Psoas muscle (tissue), 8 donors: ENCODE measurements around the gene C2orf78. TPM values are rescaled to one million over a fixed set of nuclear protein-coding genes. Genes with fewer than 3 reads are reported as not detected.

Experiments
- ATAC-seq, 4 donors: fragments of 200-7000 bp; cut with Tn5 transposase; one replicate each; pipeline ENCODE4 v1.9.1; 2020; ENCODE audit warnings: moderate library complexity in 3 of 4, mild to moderate bottlenecking in 2 of 4
- DNase-seq, 2 donors: peaks; one replicate each; pipeline ENCODE4 v3.0.0-alpha.2; 2020
- H3K27ac ChIP-seq: fragments of 200-600 bp; one replicate; pipeline ENCODE4 v1.8.0; 2022
- H3K27me3 ChIP-seq, 3 donors: fragments of 200-600 bp in 1 of 3; one replicate each; pipeline versions ENCODE4 v1.6.1 to v1.8.0; 2013 to 2022; ENCODE audit warnings: low read length in 2 of 3, mild to moderate bottlenecking in 2 of 3, moderate library complexity in 1 of 3; ENCODE audit not compliant: insufficient read depth in 3 of 3
- H3K36me3 ChIP-seq, 2 donors: fragments of 200-600 bp in 1 of 2; one replicate each; pipeline versions ENCODE4 v1.6.1 to v1.8.0; 2013 to 2022; ENCODE audit warnings: low read depth in 1 of 2, mild to moderate bottlenecking in 1 of 2, moderate library complexity in 1 of 2; ENCODE audit not compliant: insufficient read depth in 1 of 2
- H3K4me1 ChIP-seq: fragments of 200-600 bp; one replicate; pipeline ENCODE4 v1.8.0; 2022
- H3K4me3 ChIP-seq: fragments of 200-600 bp; one replicate; pipeline ENCODE4 v1.8.0; 2022; ENCODE audit warnings: mild to moderate bottlenecking
- H3K9me3 ChIP-seq: fragments of 200-600 bp; one replicate; pipeline ENCODE4 v1.8.0; 2022
- WGBS, 3 donors: extraction: QIAGEN DNeasy Blood & Tissue Kit; methylation state at CpG; one replicate each; pipeline versions ENCODE4 v1.1.6 to v1.1.7; 2013; 5-methylcytosine and 5-hydroxymethylcytosine counted together
- intact Hi-C, 2 donors: fragments of 100-400 bp; cut with DNase I; formaldehyde crosslinking; loops; one replicate each; pipeline versions ENCODE4 v1.11.0 to v1.14.2; 2022
- polyA plus RNA-seq, 3 donors: library from polyadenylated mRNA; stranded (reverse); fragments of 200-250 nt; gene quantifications; one replicate each; pipeline ENCODE4 v1.2.3, GENCODE V29; 2013
- total RNA-seq, 4 donors: library from RNA; stranded (reverse); fragmentation: NEBNext Ultra II Directional in 2 of 4; extraction: Animal tissue kit (Norgen Biotek cat#: 25700) in 2 of 4; gene quantifications; one replicate each; pipeline versions ENCODE4 v1.2.1 to v1.2.4, GENCODE V29; 2021 to 2023
- TF ChIP-seq, protein P1 (sequence below): fragments of 200-600 bp; IDR thresholded peaks from one replicate; pipeline ENCODE4 v1.8.0; 2022; ENCODE audit warnings: antibody characterized with exemption
- donor health status: healthy with polysubstance abuse.
- donor health status: DM: no; HTN: no; CAD: no; lungs with moderate emphysema.
- donor health status: Bipolar disorder and iron deficiency.
- donor health status: healthy.
- donor health status: DM: yes; HTN: yes; CAD: no.
- donor health status: DM: no; HTN: no; CAD: no.
- donor health status: DM: no; HTN: no; CAD: no.
- donor health status: DM: yes; HTN: yes; CAD: no.

The C2orf78 gene
- total and polyA plus RNA-seq, 7 donors: not detected

DNA sequence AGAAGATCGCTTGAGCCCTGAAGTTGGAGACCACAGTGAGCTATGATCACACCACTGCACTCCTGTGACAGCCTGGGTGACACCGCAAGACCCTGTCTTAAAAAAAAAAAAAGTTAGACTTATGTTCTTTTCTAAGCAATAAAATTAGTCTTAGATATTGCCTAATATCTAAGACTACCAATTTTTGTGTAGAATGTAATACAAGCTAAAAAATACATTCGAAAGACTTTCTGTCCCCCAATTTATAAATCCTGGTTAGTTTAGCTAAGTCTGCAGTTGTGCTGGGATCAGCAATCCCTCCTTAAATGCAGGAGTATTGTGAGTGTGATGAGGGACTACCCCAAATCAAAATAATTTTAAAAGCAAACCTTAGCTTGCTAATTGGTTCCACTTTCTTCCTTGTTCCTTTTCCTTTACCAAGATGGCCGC lies 44.4 kb downstream of the C2orf78 start:
- WGBS, 3 donors: 59 to 63% (median 62%) methylated on average over 4 of the region's 4 CpGs
- ATAC-seq (no peak), DNase-seq (no peak)
- no peaks in the 10 kb centered on the region for H3K9me3 ChIP-seq
- intact Hi-C loops: loop anchor here (10.0 kb wide), 5 partner anchors 96 to 506 kb away; partner anchors contain the start of genes BOLA3 (in 1 of the 2), DGUOK (in 1 of the 2) and TET3 (in 1 of the 2)
- H3K27ac ChIP-seq: peak overlapping the region; percentile 99
- peaks cover 0 to 16% of the 10 kb centered on the region in 2 donors for H3K36me3 ChIP-seq
- peak overlapping the region; percentile 92 for H3K4me3 ChIP-seq
- TF ChIP-seq, protein P1, sequence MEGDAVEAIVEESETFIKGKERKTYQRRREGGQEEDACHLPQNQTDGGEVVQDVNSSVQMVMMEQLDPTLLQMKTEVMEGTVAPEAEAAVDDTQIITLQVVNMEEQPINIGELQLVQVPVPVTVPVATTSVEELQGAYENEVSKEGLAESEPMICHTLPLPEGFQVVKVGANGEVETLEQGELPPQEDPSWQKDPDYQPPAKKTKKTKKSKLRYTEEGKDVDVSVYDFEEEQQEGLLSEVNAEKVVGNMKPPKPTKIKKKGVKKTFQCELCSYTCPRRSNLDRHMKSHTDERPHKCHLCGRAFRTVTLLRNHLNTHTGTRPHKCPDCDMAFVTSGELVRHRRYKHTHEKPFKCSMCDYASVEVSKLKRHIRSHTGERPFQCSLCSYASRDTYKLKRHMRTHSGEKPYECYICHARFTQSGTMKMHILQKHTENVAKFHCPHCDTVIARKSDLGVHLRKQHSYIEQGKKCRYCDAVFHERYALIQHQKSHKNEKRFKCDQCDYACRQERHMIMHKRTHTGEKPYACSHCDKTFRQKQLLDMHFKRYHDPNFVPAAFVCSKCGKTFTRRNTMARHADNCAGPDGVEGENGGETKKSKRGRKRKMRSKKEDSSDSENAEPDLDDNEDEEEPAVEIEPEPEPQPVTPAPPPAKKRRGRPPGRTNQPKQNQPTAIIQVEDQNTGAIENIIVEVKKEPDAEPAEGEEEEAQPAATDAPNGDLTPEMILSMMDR: no peak
- no peaks in the 10 kb centered on the region for H3K27me3 ChIP-seq
- H3K4me1 ChIP-seq: peaks cover 41% of the 10 kb centered on the region

GRCh38 chr2:73828818-73829570 lies 45.0 kb downstream of the C2orf78 start, which contains the start of gene STAMBP:
Gene STAMBP (plus strand): TSS chr2:73828961. CDS start chr2:73830857, 1,896 bp downstream.
- 0 to 1% (median 1%) methylated on average over 48 of the region's 48 CpGs for WGBS, 3 donors
- DNase-seq (peak; percentile 96 to 98), ATAC-seq (peak; percentile 84 to 92 (median 90))
- Histone ChIP-seq H3K9me3 (no peaks in the 10 kb centered on the region), H3K27me3 (no peaks in the 10 kb centered on the region), H3K36me3 (peaks cover 2 to 20% of the 10 kb centered on the region in 2 donors), H3K4me3 (peak within 1 kb of the TSS; percentile 92), H3K27ac (peak within 1 kb of the TSS; percentile 99), H3K4me1 (peaks cover 44% of the 10 kb centered on the region)
- TF ChIP-seq, protein P1: no peak
- intact Hi-C loops: loop anchor here (10.0 kb wide), 5 partner anchors 96 to 506 kb away; partner anchors contain the start of genes BOLA3 (in 1 of the 2), DGUOK (in 1 of the 2) and TET3 (in 1 of the 2)

DNA sequence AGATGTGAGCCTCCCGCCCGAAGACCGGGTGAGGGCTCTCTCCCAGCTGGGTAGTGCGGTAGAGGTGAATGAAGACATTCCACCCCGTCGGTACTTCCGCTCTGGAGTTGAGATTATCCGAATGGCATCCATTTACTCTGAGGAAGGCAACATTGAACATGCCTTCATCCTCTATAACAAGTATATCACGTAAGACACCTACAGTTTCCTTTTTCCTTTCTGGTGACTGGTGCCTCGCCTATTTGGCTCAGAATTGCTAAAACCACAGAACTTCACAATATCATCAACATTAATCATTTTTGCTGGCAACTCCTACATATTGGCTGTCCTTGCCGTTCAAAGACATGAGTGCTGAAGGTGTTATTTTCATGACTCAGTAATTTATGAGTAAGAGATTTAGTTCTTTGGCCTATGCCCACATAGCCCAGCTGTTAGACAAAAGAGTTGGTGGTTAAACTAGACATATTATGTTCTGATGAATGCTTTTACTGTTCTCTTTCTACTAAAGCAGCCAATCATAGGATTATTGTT lies 47.0 kb downstream of the C2orf78 start:
- peak; percentile 66 to 75 (median 71) for ATAC-seq
- H3K27ac ChIP-seq: peak overlapping the region; percentile 99

GRCh38 chr2:73832930-73833329 lies 48.9 kb downstream of the C2orf78 start:
- Histone ChIP-seq H3K36me3 (peaks cover 2 to 44% of the 10 kb centered on the region in 2 donors), H3K9me3 (no peaks in the 10 kb centered on the region), H3K4me1 (peaks cover 56% of the 10 kb centered on the region), H3K4me3 (peak overlapping the region; percentile 19), H3K27ac (peak overlapping the region; percentile 99), H3K27me3 (no peaks in the 10 kb centered on the region)
- ATAC-seq (peak; percentile 30 to 70 (median 66)), DNase-seq (no peak)
- intact Hi-C loops: no loop called here
- TF ChIP-seq, protein P1: no peak

More for the DNA sequence above, 47.0 kb downstream of the C2orf78 start:
- intact Hi-C loops: no loop called here
- H3K36me3 ChIP-seq: peaks cover 2 to 34% of the 10 kb centered on the region in 2 donors
- DNase-seq: no peak
- 31 to 51% (median 39%) methylated on average over 11 of the region's 11 CpGs for WGBS, 3 donors
- peak overlapping the region; percentile 92 for H3K4me3 ChIP-seq
- H3K4me1 ChIP-seq: peaks cover 44% of the 10 kb centered on the region
- TF ChIP-seq, protein P1: no peak
- H3K9me3 ChIP-seq: no peaks in the 10 kb centered on the region
- H3K27me3 ChIP-seq: no peaks in the 10 kb centered on the region
